CD8-positive, alpha-beta memory T cell (primary cell): ENCODE measurements around the gene BIN1. TPM values are rescaled to one million over a fixed set of nuclear protein-coding genes. Genes with fewer than 3 reads are reported as not detected.

Experiments used
- CTCF ChIA-PET: fragments of 350-600 bp; sonication (Branson Sonifier 250); formaldehyde crosslinking; loops from one replicate; lab custom pipeline; 2021; ENCODE audit warnings: antibody characterized with exemption; lab: Charles Lee
- POLR2A ChIA-PET: fragments of 350-600 bp; sonication (Branson Sonifier 250); formaldehyde crosslinking; loops from one replicate; lab custom pipeline; 2021; ENCODE audit warnings: antibody characterized with exemption; lab: Charles Lee
- DNase-seq, 5 donors: peaks; one replicate each; pipeline versions ENCODE4 v3.0.0 to v3.0.0-alpha.2; 2020 to 2022; ENCODE audit warnings: mixed read lengths in 1 of 5
- H3K27ac ChIP-seq: one replicate; pipeline ENCODE4 v1.7.0; 2013; ENCODE audit warnings: low read depth, mild to moderate bottlenecking, low read length, moderate library complexity
- H3K27me3 ChIP-seq: 2 replicates; pipeline ENCODE4 v1.7.0; 2013; ENCODE audit warnings: low read length, mild to moderate bottlenecking; ENCODE audit not compliant: insufficient read depth, poor library complexity, severe bottlenecking
- H3K36me3 ChIP-seq: 2 replicates; pipeline ENCODE4 v1.7.0; 2013; ENCODE audit warnings: mild to moderate bottlenecking, low read length, moderate library complexity; ENCODE audit not compliant: insufficient read depth
- H3K4me1 ChIP-seq: 2 replicates; pipeline ENCODE4 v1.7.0; 2013; ENCODE audit warnings: mild to moderate bottlenecking, low read length, moderate library complexity; ENCODE audit not compliant: insufficient read depth
- H3K4me3 ChIP-seq: 2 replicates; pipeline ENCODE4 v1.7.0; 2013; ENCODE audit warnings: mild to moderate bottlenecking, low read length
- H3K9me3 ChIP-seq: 2 replicates; pipeline ENCODE4 v1.7.0; 2013; ENCODE audit warnings: mild to moderate bottlenecking, low read length
- H3K27ac Mint-ChIP-seq, 8 donors: one replicate each; pipeline ENCODE4 v1.8.0; 2020 to 2021; ENCODE audit warnings: mixed read lengths in 8 of 8, mild to moderate bottlenecking in 6 of 8, inconsistent platforms in 3 of 8, moderate library complexity in 3 of 8
- H3K27me3 Mint-ChIP-seq, 2 donors: one replicate each; pipeline ENCODE4 v1.8.0; 2020 to 2021; ENCODE audit warnings: mixed read lengths in 2 of 2, mild to moderate bottlenecking in 1 of 2, moderate library complexity in 1 of 2
- H3K36me3 Mint-ChIP-seq, 3 donors: one replicate each; pipeline ENCODE4 v1.8.0; 2020 to 2021; ENCODE audit warnings: mixed read lengths in 3 of 3, inconsistent platforms in 1 of 3, mild to moderate bottlenecking in 1 of 3
- H3K4me1 Mint-ChIP-seq, 3 donors: one replicate each; pipeline ENCODE4 v1.8.0; 2020 to 2021; ENCODE audit warnings: mixed read lengths in 3 of 3, inconsistent platforms in 1 of 3, mild to moderate bottlenecking in 1 of 3
- H3K4me3 Mint-ChIP-seq, 7 donors: one replicate each; pipeline ENCODE4 v1.8.0; 2020 to 2021; ENCODE audit warnings: mixed read lengths in 7 of 7, mild to moderate bottlenecking in 6 of 7, moderate library complexity in 4 of 7, inconsistent platforms in 2 of 7
- H3K9me3 Mint-ChIP-seq, 5 donors: one replicate each; pipeline ENCODE4 v1.8.0; 2020 to 2022; ENCODE audit warnings: mixed read lengths in 5 of 5, mild to moderate bottlenecking in 3 of 5, moderate library complexity in 2 of 5, inconsistent platforms in 1 of 5
- polyA plus RNA-seq: library from polyadenylated mRNA; unstranded; fragments of 300-500 nt; fragmentation: Illumina TruSeq; gene quantifications from one replicate; pipeline ENCODE4 v1.2.3, GENCODE V29; 2021
- total RNA-seq, 2 experiments: library from RNA; stranded (reverse); gene quantifications; one replicate each; pipeline ENCODE4 v1.2.3, GENCODE V29; 2021

BIN1 gene
- total and polyA plus RNA-seq, 3 experiments from 2014 or later = 84.9 to 163 (median 87.3) TPM

- peak overlapping the region in 1 of 8 donors; percentile 74 for H3K27ac Mint-ChIP-seq
- CTCF ChIA-PET = interaction anchor here (0.9 to 1.4 kb wide), 2 partner anchors 15 to 28 kb away, joined by 4 read pairs; no protein-coding TSS in a partner anchor
Measured at GRCh38 chr2:127095784-127096183, 11.2 kb downstream of the BIN1 start.

GRCh38 chr2:127095367-127095641 lies 11.7 kb downstream of the BIN1 start:
- Mint-ChIP-seq H3K4me1 (no peaks in the 10 kb centered on the region), H3K4me3 (no peak overlapping the region), H3K27me3 (peaks cover 0 to 2% of the 10 kb centered on the region in 2 donors), H3K36me3 (no peaks in the 10 kb centered on the region), H3K27ac (peak overlapping the region in 1 of 8 donors; percentile 72), H3K9me3 (no peaks in the 10 kb centered on the region)
- POLR2A ChIA-PET = no interaction called here
- H3K36me3 ChIP-seq = no peaks in the 10 kb centered on the region
- H3K4me3 ChIP-seq = no peak overlapping the region
- DNase-seq = no peak
- no peaks in the 10 kb centered on the region for H3K27me3 ChIP-seq
- H3K27ac ChIP-seq = no peak overlapping the region
- no peaks in the 10 kb centered on the region for H3K4me1 ChIP-seq
- no peaks in the 10 kb centered on the region for H3K9me3 ChIP-seq
- CTCF ChIA-PET = interaction anchor here (1.4 kb wide), 1 partner anchor 15 kb away, joined by 4 read pairs; no protein-coding TSS in a partner anchor

More at GRCh38 chr2:127095784-127096183, 11.2 kb downstream of the BIN1 start:
- no peaks in the 10 kb centered on the region for H3K9me3 ChIP-seq
- peak in 1 of 5 donors; percentile 29 for DNase-seq
- no peaks in the 10 kb centered on the region for H3K27me3 ChIP-seq
- no peaks in the 10 kb centered on the region for H3K36me3 Mint-ChIP-seq
- H3K27me3 Mint-ChIP-seq = peaks cover 0 to 2% of the 10 kb centered on the region in 2 donors
- no peaks in the 10 kb centered on the region for H3K4me1 Mint-ChIP-seq
- no peak overlapping the region for H3K4me3 ChIP-seq
- no peak overlapping the region for H3K4me3 Mint-ChIP-seq
- POLR2A ChIA-PET = no interaction called here
- H3K4me1 ChIP-seq = no peaks in the 10 kb centered on the region
- no peak overlapping the region for H3K27ac ChIP-seq
- H3K9me3 Mint-ChIP-seq = no peaks in the 10 kb centered on the region
- no peaks in the 10 kb centered on the region for H3K36me3 ChIP-seq

GRCh38 chr2:127094509-127095366 lies 12.2 kb downstream of the BIN1 start:
- Histone ChIP-seq H3K9me3 (no peaks in the 10 kb centered on the region), H3K4me1 (no peaks in the 10 kb centered on the region), H3K27ac (no peak overlapping the region), H3K27me3 (no peaks in the 10 kb centered on the region), H3K4me3 (no peak overlapping the region), H3K36me3 (no peaks in the 10 kb centered on the region)
- Mint-ChIP-seq H3K27me3 (peaks cover 0 to 2% of the 10 kb centered on the region in 2 donors), H3K9me3 (no peaks in the 10 kb centered on the region), H3K36me3 (no peaks in the 10 kb centered on the region), H3K27ac (no peak overlapping the region), H3K4me3 (no peak overlapping the region), H3K4me1 (no peaks in the 10 kb centered on the region)
- ChIA-PET CTCF (interaction anchor here (1.4 to 2.5 kb wide), 3 partner anchors 13 to 27 kb away, joined by 4 to 6 read pairs (median 4); partner anchors contain the start of gene BIN1), POLR2A (no interaction called here)
- peak in 1 of 5 donors; percentile 42 for DNase-seq

- POLR2A ChIA-PET = no interaction called here
- Histone ChIP-seq H3K9me3 (no peaks in the 10 kb centered on the region), H3K4me1 (no peaks in the 10 kb centered on the region), H3K27ac (no peak overlapping the region), H3K36me3 (no peaks in the 10 kb centered on the region), H3K27me3 (no peaks in the 10 kb centered on the region), H3K4me3 (no peak overlapping the region)
- Mint-ChIP-seq H3K27ac (peak overlapping the region in 1 of 8 donors; percentile 32), H3K4me1 (no peaks in the 10 kb centered on the region), H3K36me3 (no peaks in the 10 kb centered on the region), H3K4me3 (no peak overlapping the region), H3K27me3 (peaks cover 0 to 2% of the 10 kb centered on the region in 2 donors), H3K9me3 (no peaks in the 10 kb centered on the region)
- DNase-seq = peak in 1 of 5 donors; percentile 41
- CTCF ChIA-PET = interaction anchor here (1.5 to 2.5 kb wide), 2 partner anchors 14 to 26 kb away, joined by 4 to 6 read pairs; partner anchors contain the start of gene BIN1
Measured at GRCh38 chr2:127093648-127094210, 13.2 kb downstream of the BIN1 start.

- POLR2A ChIA-PET = no interaction called here
- Histone ChIP-seq H3K36me3 (no peaks in the 10 kb centered on the region), H3K9me3 (no peaks in the 10 kb centered on the region), H3K27me3 (no peaks in the 10 kb centered on the region), H3K4me1 (no peaks in the 10 kb centered on the region), H3K27ac (no peak overlapping the region), H3K4me3 (no peak overlapping the region)
- Mint-ChIP-seq H3K27ac (no peak overlapping the region), H3K27me3 (peaks cover 0 to 2% of the 10 kb centered on the region in 2 donors), H3K36me3 (no peaks in the 10 kb centered on the region), H3K4me1 (no peaks in the 10 kb centered on the region), H3K9me3 (no peaks in the 10 kb centered on the region), H3K4me3 (no peak overlapping the region)
- DNase-seq = peak in 1 of 5 donors; percentile 5
- CTCF ChIA-PET = interaction anchor here (1.5 to 2.5 kb wide), 2 partner anchors 14 to 25 kb away, joined by 4 to 6 read pairs; partner anchors contain the start of gene BIN1
Measured at GRCh38 chr2:127092901-127093516, 13.9 kb downstream of the BIN1 start.

GRCh38 chr2:127092306-127092705 lies 14.6 kb downstream of the BIN1 start:
- ChIA-PET POLR2A (no interaction called here), CTCF (interaction anchor here (2.5 kb wide), 1 partner anchor 24 kb away, joined by 6 read pairs; no protein-coding TSS in a partner anchor)
- H3K9me3 ChIP-seq = no peaks in the 10 kb centered on the region
- Mint-ChIP-seq H3K36me3 (no peaks in the 10 kb centered on the region), H3K9me3 (no peaks in the 10 kb centered on the region), H3K4me1 (no peaks in the 10 kb centered on the region), H3K4me3 (no peak overlapping the region), H3K27me3 (peaks cover 0 to 2% of the 10 kb centered on the region in 2 donors), H3K27ac (peak overlapping the region in 1 of 8 donors; percentile 75)
- H3K27me3 ChIP-seq = no peaks in the 10 kb centered on the region
- peak in 1 of 5 donors; percentile 21 for DNase-seq
- H3K4me1 ChIP-seq = no peaks in the 10 kb centered on the region
- H3K36me3 ChIP-seq = no peaks in the 10 kb centered on the region
- H3K27ac ChIP-seq = no peak overlapping the region
- H3K4me3 ChIP-seq = no peak overlapping the region

- H3K9me3 Mint-ChIP-seq = no peaks in the 10 kb centered on the region
- CTCF ChIA-PET = interaction anchor here (4.8 kb wide), 1 partner anchor 24 kb away, joined by 14 read pairs; no protein-coding TSS in a partner anchor
Measured at GRCh38 chr2:127091886-127092285, 15.1 kb downstream of the BIN1 start.

More at GRCh38 chr2:127091886-127092285, 15.1 kb downstream of the BIN1 start:
- Histone ChIP-seq H3K4me3 (no peak overlapping the region), H3K36me3 (no peaks in the 10 kb centered on the region), H3K9me3 (no peaks in the 10 kb centered on the region), H3K4me1 (no peaks in the 10 kb centered on the region), H3K27me3 (no peaks in the 10 kb centered on the region), H3K27ac (no peak overlapping the region)
- H3K4me1 Mint-ChIP-seq = peaks cover 0 to under 1% (median under 1%) of the 10 kb centered on the region in 3 donors
- peaks cover 0 to 2% of the 10 kb centered on the region in 2 donors for H3K27me3 Mint-ChIP-seq
- POLR2A ChIA-PET = no interaction called here
- H3K36me3 Mint-ChIP-seq = no peaks in the 10 kb centered on the region
- H3K4me3 Mint-ChIP-seq = no peak overlapping the region
- no peak overlapping the region for H3K27ac Mint-ChIP-seq
- no peak for DNase-seq
